NCI-H526 (cell line): ENCODE data around the gene NSMCE1.

ENCODE experiments used
- DNase-seq, 2 experiments: peaks; one replicate each; lab custom pipeline; 2025; lab: John Stamatoyannopoulos, UW

NSMCE1 gene

GRCh38 chr16:27195076-27195741 is 73.4 kb downstream of the NSMCE1 start:
- no peak for DNase-seq

- DNase-seq, result peak in 1 of 2 experiments; percentile 16
These were observed 75.1 kb downstream of the NSMCE1 start for GRCh38 chr16:27193300-27193990.

- no peak for DNase-seq
These were observed 77.1 kb downstream of the NSMCE1 start for GRCh38 chr16:27191352-27191924.

- no peak for DNase-seq
These were observed 78.2 kb downstream of the NSMCE1 start for GRCh38 chr16:27190316-27190871.

DNA sequence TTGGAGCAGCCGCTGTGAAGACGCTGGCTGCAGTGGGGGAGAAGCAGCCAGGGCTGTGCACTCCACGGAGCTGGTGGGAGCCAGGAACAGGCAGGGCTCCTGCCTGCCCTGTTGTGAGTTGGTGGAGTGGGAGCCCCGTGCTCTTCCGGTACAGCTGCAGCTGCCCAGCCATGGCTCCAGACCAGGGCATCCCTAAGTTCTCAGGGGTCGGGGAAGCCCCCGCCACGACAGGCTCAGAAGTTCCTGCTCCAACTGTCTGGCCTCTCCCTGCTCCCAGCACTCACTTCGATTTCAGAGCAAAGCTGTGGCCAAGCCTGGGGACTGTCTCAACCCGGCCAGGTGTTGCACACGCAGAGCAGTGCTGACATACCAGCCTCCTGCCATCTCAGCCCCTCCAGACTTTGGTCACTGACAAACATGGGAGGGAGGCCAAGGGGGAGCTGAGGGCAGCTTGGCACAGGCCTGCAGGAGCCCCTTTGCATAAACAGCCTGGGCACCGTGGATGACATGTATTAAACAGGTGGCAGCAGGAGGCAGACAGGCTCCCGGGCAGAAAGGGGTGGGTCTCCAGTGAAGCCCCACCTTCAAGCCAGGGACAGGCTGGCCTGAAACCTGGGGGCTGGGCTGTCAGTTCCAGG is 79.1 kb downstream of the NSMCE1 start:
- peak; percentile 31 to 70 for DNase-seq

GRCh38 chr16:27188633-27189032 is 79.9 kb downstream of the NSMCE1 start:
- no peak for DNase-seq

- no peak for DNase-seq
These were observed 82.8 kb downstream of the NSMCE1 start for GRCh38 chr16:27185776-27186130.

DNA sequence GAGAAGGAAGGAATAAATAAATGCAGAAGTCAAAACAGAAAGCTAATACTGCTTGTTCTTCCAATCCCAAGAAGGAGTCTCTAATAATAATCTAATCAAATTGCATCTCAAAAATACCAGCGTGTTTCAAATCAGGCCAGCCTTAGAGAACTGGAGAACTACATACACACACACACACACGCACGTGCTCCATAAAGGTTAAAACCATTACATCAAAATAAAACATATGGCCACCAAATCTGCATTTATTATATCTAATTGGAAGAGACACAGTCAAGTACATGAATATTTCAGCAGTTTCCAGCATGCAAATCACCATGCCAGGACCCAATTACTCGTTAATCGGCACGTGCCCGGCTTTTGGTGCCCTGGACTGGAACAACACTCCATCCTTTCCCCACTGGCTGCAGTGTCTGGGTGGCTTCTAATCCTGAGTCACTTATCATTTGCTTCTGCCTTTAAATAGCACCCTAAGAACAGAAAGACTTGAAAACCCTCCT is 85.6 kb downstream of the NSMCE1 start:
- DNase-seq, result peak; percentile 33 to 53

- peak in 1 of 2 experiments; percentile 19 for DNase-seq
These were observed 87.4 kb downstream of the NSMCE1 start for GRCh38 chr16:27181019-27181790.

- DNase-seq, result peak in 1 of 2 experiments; percentile 88
These were observed 89.0 kb downstream of the NSMCE1 start for GRCh38 chr16:27179500-27180072.

DNA sequence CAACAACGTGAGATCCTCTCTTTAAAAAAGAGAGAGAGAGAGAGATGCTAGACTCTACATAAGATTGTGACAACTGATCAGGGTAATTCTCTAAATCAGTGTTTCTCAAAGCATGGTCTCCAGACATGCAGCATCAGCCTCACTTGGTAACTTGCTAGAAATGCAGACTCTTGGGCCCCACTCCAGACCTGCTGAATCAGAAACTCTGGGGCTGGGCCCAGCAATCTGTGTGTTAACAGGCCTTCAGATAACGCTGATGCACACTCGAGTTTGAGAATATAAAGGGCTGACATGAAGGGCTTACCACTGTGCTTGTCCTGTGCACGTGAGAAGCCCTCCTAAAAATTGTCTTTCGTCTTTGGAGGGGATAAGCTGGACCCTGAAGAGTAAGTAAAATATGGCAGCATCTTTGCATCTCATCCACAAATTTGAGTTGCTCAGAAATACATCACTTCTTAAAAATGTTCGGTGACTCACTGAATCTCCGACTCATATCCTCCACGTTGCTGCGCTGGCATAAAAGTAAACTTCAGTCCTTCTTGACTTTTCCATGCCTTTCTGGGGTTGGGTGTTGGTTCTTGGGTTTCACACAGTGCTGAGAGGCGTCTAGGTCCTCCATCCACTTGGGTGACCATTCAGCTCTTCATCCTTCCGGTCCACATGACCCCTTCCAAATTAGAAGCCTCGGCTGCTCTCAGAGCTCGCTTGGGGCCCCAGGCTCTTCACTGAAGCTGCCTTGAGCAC is 91.4 kb downstream of the NSMCE1 start:
- DNase-seq, result no peak

DNA sequence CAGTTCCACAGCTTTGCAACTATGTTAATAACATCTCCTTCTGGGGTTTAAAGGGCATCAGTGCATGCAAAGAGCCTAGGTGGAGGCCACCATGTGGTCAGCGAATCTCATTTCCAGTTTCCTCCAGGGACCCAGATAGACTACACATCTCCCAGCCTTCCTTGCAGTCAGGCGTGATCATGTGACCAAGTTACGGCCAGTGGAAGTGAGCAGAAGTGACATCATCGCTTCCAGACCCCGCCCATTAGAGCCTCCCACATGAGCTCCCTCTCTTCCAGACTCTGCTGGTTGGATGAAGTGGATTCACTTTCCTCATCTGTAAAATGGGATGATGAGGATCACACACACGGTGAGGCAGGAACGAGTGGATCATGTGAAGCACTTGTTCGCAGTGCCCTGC is 92.7 kb downstream of the NSMCE1 start:
- peak in 1 of 2 experiments; percentile 9 for DNase-seq
